Glomerular visceral epithelial cell (primary cell): ENCODE measurements around the gene CDON.

ENCODE experiments used
- DNase-seq: peaks from one replicate; pipeline ENCODE4 v3.0.0-alpha.2; 2016; ENCODE audit errors: extremely low spot score

Gene CDON

GRCh38 chr11:125944350-125945010 is 118.2 kb downstream of the CDON start:
- no peak for DNase-seq

GRCh38 chr11:125943661-125944349 is 118.9 kb downstream of the CDON start:
- DNase-seq: no peak

GRCh38 chr11:125942771-125943428 is 119.8 kb downstream of the CDON start:
- no peak for DNase-seq

GRCh38 chr11:125941619-125942611 is 120.8 kb downstream of the CDON start:
- peak; percentile 40 for DNase-seq

GRCh38 chr11:125941267-125941618 is 121.4 kb downstream of the CDON start:
- DNase-seq: no peak

- no peak for DNase-seq
These were observed 122.5 kb downstream of the CDON start for GRCh38 chr11:125940145-125940544.

- DNase-seq: no peak
These were observed 123.6 kb downstream of the CDON start for GRCh38 chr11:125939081-125939521.

- no peak for DNase-seq
These were observed 124.2 kb downstream of the CDON start for GRCh38 chr11:125938418-125938817.

- no peak for DNase-seq
These were observed 127.0 kb downstream of the CDON start for GRCh38 chr11:125935618-125936199.

- DNase-seq: no peak
These were observed 127.6 kb downstream of the CDON start for GRCh38 chr11:125935056-125935455.

- DNase-seq: no peak
These were observed 128.2 kb downstream of the CDON start for GRCh38 chr11:125934473-125934872.

GRCh38 chr11:125933030-125933813 is 129.4 kb downstream of the CDON start:
- no peak for DNase-seq

- no peak for DNase-seq
These were observed 130.4 kb downstream of the CDON start for GRCh38 chr11:125932301-125932700.

GRCh38 chr11:125931668-125932067 is 131.0 kb downstream of the CDON start:
- DNase-seq: no peak

GRCh38 chr11:125931116-125931515 is 131.6 kb downstream of the CDON start:
- DNase-seq: no peak

- no peak for DNase-seq
These were observed 132.6 kb downstream of the CDON start for GRCh38 chr11:125930076-125930450.

GRCh38 chr11:125929445-125930075 is 133.1 kb downstream of the CDON start:
- no peak for DNase-seq

GRCh38 chr11:125926682-125927081 is 136.0 kb downstream of the CDON start:
- DNase-seq: no peak

- DNase-seq: no peak
These were observed 136.9 kb downstream of the CDON start for GRCh38 chr11:125925804-125926203.

- no peak for DNase-seq
These were observed 137.4 kb downstream of the CDON start for GRCh38 chr11:125925247-125925740.
